ENCODE data around the gene TCTN1. TPM values are rescaled to one million over a fixed set of nuclear protein-coding genes. Genes with fewer than 3 reads are reported as not detected.

TCTN1 gene
- total and polyA plus RNA-seq, 2 of the 4 experiments (the other 2 are of a cell fraction), result 11.7 to 18.8 TPM

DNA sequence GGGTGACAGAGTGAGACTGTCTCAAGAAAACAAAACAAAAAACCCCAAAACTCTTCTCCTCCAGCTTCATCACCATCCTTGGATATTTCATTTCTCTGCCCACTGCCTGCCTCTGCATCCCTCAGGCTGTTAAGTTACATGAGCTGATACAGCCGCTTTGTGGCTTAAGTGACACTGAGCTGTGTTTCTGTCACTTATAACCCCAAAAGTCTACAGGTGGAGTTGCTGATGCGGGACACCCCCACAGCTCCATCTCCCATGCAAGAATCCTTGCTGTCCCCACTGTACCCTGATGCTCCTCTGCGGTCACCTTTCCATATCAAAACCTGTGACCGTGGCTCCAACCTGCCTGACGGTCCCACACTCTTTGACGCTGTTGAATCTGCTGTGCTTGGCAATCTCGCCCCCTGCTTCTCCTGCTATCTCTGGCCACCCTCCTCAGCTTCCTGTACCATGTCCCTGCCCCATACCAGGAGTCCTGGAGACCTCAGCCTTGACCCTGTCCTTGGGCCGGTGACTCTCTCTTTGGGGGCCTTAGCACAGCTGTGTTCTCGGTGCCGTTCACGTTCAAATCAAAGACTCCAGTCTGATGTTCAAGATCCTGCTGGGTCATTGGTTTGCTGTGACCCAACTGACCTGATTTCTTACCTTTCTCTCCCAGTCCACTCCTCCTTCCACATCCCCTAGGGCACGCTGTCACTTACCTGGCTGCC is 54.7 kb downstream of the TCTN1 start:
- dilution Hi-C loops (cut with HindIII; ENCODE audit: low sequenced_read_pairs, unreplicated experiment) (no loop called here), intact Hi-C loops (cut with micrococcal nuclease) (no loop called here), in situ Hi-C loops (cut with MboI; ENCODE audit: low sequenced_read_pairs) (no loop called here)
- H3K9me3 ChIP-seq (ENCODE audit: control insufficient read depth, insufficient read depth, low read length), result no peaks in the 10 kb centered on the region; the same call in 1 of the 2 replicates
- no peak overlapping the region for H2AK9ac ChIP-seq (replicated peaks; ENCODE audit: low read depth, low read length, poor library complexity)
- ChIA-PET CTCF (no interaction called here), POLR2A (ENCODE audit: unreplicated experiment) (no interaction called here)
- 78% methylated on average over 11 of the region's 12 CpGs; no CpG with 5 or more reads in 1 of the 2 experiments for WGBS, 2 experiments (ENCODE audit: extremely low coverage in 2 of 2, insufficient read length in 1 of 2)
- H3K18ac ChIP-seq (ENCODE audit: low read depth, low read length), result no peak overlapping the region
- DNase-seq (no peak), ATAC-seq (ENCODE audit: low read depth) (no peak)
- no peak overlapping the region for H3K56ac ChIP-seq (ENCODE audit: extremely low read depth, insufficient read depth, low read length)
- H3K23ac ChIP-seq (ENCODE audit: low read depth, low read length), result no peak overlapping the region
- H3K27me3 ChIP-seq (ENCODE audit: control insufficient read depth, insufficient read depth, low read length), result peaks cover 9% of the 10 kb centered on the region
- BruUV-seq (replicated peaks), result no TSS peak
- no peak overlapping the region for H4K5ac ChIP-seq (ENCODE audit: low read depth, low read length)
- H2AFZ ChIP-seq (replicated peaks; ENCODE audit: low read length, poor library complexity), result no peak overlapping the region
- no peak overlapping the region for H3K27ac ChIP-seq (ENCODE audit: insufficient read depth, low read length)
- H2BK120ac ChIP-seq (ENCODE audit: low read depth, low read length), result no peak overlapping the region
- H3K79me1 ChIP-seq (ENCODE audit: low read depth in 1 of 2, low read length in 2 of 2), result no peaks in the 10 kb centered on the region
- H3K4ac ChIP-seq (ENCODE audit: low read depth, low read length), result no peak overlapping the region
- no peak overlapping the region for H3K9ac ChIP-seq (ENCODE audit: low read depth, low read length)
- H3K36me3 ChIP-seq (ENCODE audit: control insufficient read depth, insufficient read depth, low read length), result no peaks in the 10 kb centered on the region
- H4K20me1 ChIP-seq (ENCODE audit: insufficient read depth, low read length), result no peaks in the 10 kb centered on the region
- H2BK5ac ChIP-seq (ENCODE audit: low read depth, low read length, poor library complexity, severe bottlenecking), result no peak overlapping the region
- no peak overlapping the region for H3K4me2 ChIP-seq (ENCODE audit: low read depth, low read length)
- no peaks in the 10 kb centered on the region for H3K4me1 ChIP-seq (ENCODE audit: control insufficient read depth, insufficient read depth, low read length)
- H4K8ac ChIP-seq (ENCODE audit: low read depth in 2 of 2, low read length in 2 of 2), result no peak overlapping the region
- TF ChIP-seq MAZ (IDR thresholded peaks at IDR 0.05; ENCODE audit: borderline replicate concordance, low read depth, low read length) (no peak), CEBPB (IDR thresholded peaks at IDR 0.05; ENCODE audit: low read depth, low read length) (no peak), FOS (IDR thresholded peaks at IDR 0.05; ENCODE audit: low read depth, low read length) (no peak), NFE2L2 (IDR thresholded peaks at IDR 0.05; ENCODE audit: low read depth, low read length) (no peak)
- H2AK5ac ChIP-seq (ENCODE audit: low read depth, low read length), result no peak overlapping the region
- no peaks in the 10 kb centered on the region for H3K9me1 ChIP-seq (ENCODE audit: insufficient read depth, low read length)
- no peak overlapping the region for H3K14ac ChIP-seq (replicated peaks; ENCODE audit: low read depth, low read length)
- H3K4me3 ChIP-seq (ENCODE audit: insufficient read depth, low read depth, low read length), result no peak overlapping the region
- no peak overlapping the region for H4K91ac ChIP-seq (ENCODE audit: insufficient read depth, low read depth, low read length)
- H2BK15ac ChIP-seq (ENCODE audit: low read depth, low read length), result no peak overlapping the region
- H2BK20ac ChIP-seq (ENCODE audit: low read depth, low read length), result no peak overlapping the region

Data from IMR-90 (cell line).